ENCODE data around the gene C1orf232.

C1orf232 gene

DNA sequence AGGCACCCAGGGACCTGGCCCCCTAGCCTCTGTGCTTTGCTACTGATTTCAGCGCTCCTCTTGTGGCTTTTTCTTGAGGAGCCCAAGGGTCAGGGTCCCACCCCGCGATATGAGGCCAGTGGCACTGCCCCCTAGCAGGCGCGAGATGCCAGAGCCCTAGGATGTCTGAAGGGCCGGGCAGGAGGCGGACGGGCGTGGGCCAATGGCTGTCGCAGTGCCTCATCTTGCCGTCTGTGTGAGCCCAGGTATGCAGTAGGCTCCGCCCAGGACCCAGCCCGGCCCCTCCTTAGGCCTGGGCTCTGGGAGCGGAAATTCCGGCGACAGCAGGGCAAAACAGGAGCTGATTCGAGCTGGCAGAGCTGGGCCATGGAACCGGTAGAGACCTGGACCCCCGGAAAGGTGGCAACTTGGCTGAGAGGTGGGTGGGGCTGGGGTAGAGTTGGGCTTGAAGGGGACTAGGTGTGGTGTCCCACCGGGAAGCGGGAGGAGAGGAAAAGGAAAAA is 8.5 kb upstream of the C1orf232 start, which contains the start of gene CNKSR1:
TSS of gene CNKSR1 (plus strand) at position 310 of the 503 bp plus-strand sequence. CDS start at position 367, 57 bp downstream.
- H3K27ac ChIP-seq (ENCODE audit: low read length), result no peak within 1 kb of the TSS
- H3K9ac ChIP-seq (ENCODE audit: low read length in 2 of 2), result no peak within 1 kb of the TSS
- no peaks in the 10 kb centered on the region for H3K9me3 ChIP-seq (ENCODE audit: control insufficient read depth in 2 of 2, low read length in 2 of 2)
- no peaks in the 10 kb centered on the region for H3K36me3 ChIP-seq (ENCODE audit: control insufficient read depth in 2 of 2, insufficient read depth in 2 of 2, low read length in 2 of 2)
- H3K27me3 ChIP-seq (ENCODE audit: control insufficient read depth in 1 of 2, insufficient read depth in 2 of 2, low read length in 2 of 2), result no peaks in the 10 kb centered on the region
- no peaks in the 10 kb centered on the region for H3K4me1 ChIP-seq (ENCODE audit: control insufficient read depth, insufficient read depth, low read length)
- H3K4me3 ChIP-seq (ENCODE audit: low read length in 2 of 2), result no peak within 1 kb of the TSS

DNA sequence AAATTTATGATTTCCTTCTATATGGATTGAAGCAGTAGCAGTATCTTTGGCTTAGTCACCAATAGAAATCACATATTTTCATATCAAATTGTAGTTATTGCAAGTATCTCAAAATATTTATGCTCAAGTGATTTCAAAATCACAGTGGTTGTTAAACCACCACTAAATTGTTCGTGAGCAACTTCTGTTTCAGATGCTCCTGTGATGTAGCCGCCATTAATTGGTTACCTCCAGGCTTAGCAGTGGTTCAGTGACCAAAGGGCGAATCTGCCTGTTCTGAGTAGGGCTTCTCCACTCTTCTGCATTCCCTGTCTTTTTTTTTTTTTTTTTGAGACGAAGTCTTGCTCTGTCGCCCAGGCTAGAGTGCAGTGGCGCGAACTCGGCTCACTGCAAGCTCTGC is 6.6 kb upstream of the C1orf232 start:
- Histone ChIP-seq H3K9ac (ENCODE audit: low read length in 2 of 2) (no peak overlapping the region), H3K4me1 (ENCODE audit: control insufficient read depth, insufficient read depth, low read length) (peaks cover 11% of the 10 kb centered on the region), H3K4me3 (ENCODE audit: low read length in 2 of 2) (no peak overlapping the region), H3K27ac (ENCODE audit: low read length) (no peak overlapping the region), H3K27me3 (ENCODE audit: control insufficient read depth in 1 of 2, insufficient read depth in 2 of 2, low read length in 2 of 2) (no peaks in the 10 kb centered on the region), H3K36me3 (ENCODE audit: control insufficient read depth in 2 of 2, insufficient read depth in 2 of 2, low read length in 2 of 2) (peaks cover 0 to 2% of the 10 kb centered on the region in 2 donors), H3K9me3 (ENCODE audit: control insufficient read depth in 2 of 2, low read length in 2 of 2) (no peaks in the 10 kb centered on the region)

- Histone ChIP-seq H3K9ac (ENCODE audit: low read length in 2 of 2) (peak within 1 kb of the TSS; percentile 89 to 95), H3K4me3 (ENCODE audit: low read length in 2 of 2) (peak within 1 kb of the TSS; percentile 88 to 94), H3K4me1 (ENCODE audit: control insufficient read depth, insufficient read depth, low read length) (peaks cover 18% of the 10 kb centered on the region), H3K9me3 (ENCODE audit: control insufficient read depth in 2 of 2, low read length in 2 of 2) (no peaks in the 10 kb centered on the region), H3K36me3 (ENCODE audit: control insufficient read depth in 2 of 2, insufficient read depth in 2 of 2, low read length in 2 of 2) (peaks cover 0 to 2% of the 10 kb centered on the region in 2 donors), H3K27ac (ENCODE audit: low read length) (no peak within 1 kb of the TSS), H3K27me3 (ENCODE audit: control insufficient read depth in 1 of 2, insufficient read depth in 2 of 2, low read length in 2 of 2) (no peaks in the 10 kb centered on the region)
Measured at GRCh38 chr1:26171084-26172072, 2.6 kb upstream of the C1orf232 start, which contains the start of gene ZNF593OS. Gene ZNF593OS (minus strand): TSS chr1:26171832. CDS start chr1:26171661, 171 bp downstream.

GRCh38 chr1:26170472-26170821 is 1.7 kb upstream of the C1orf232 start:
- Histone ChIP-seq H3K9me3 (ENCODE audit: control insufficient read depth in 2 of 2, low read length in 2 of 2) (no peaks in the 10 kb centered on the region), H3K27ac (ENCODE audit: low read length) (peak overlapping the region; percentile 64), H3K9ac (ENCODE audit: low read length in 2 of 2) (peak overlapping the region; percentile 89 to 95), H3K4me3 (ENCODE audit: low read length in 2 of 2) (peak overlapping the region; percentile 88 to 94), H3K36me3 (ENCODE audit: control insufficient read depth in 2 of 2, insufficient read depth in 2 of 2, low read length in 2 of 2) (peaks cover 0 to 2% of the 10 kb centered on the region in 2 donors), H3K4me1 (ENCODE audit: control insufficient read depth, insufficient read depth, low read length) (peaks cover 18% of the 10 kb centered on the region), H3K27me3 (ENCODE audit: control insufficient read depth in 1 of 2, insufficient read depth in 2 of 2, low read length in 2 of 2) (no peaks in the 10 kb centered on the region)

- peak within 1 kb of the TSS; percentile 88 to 94 for H3K4me3 ChIP-seq (ENCODE audit: low read length in 2 of 2)
- H3K36me3 ChIP-seq (ENCODE audit: control insufficient read depth in 2 of 2, insufficient read depth in 2 of 2, low read length in 2 of 2), result peaks cover 0 to 2% of the 10 kb centered on the region in 2 donors
- no peaks in the 10 kb centered on the region for H3K9me3 ChIP-seq (ENCODE audit: control insufficient read depth in 2 of 2, low read length in 2 of 2)
- peak within 1 kb of the TSS; percentile 64 for H3K27ac ChIP-seq (ENCODE audit: low read length)
- peak within 1 kb of the TSS; percentile 89 to 95 for H3K9ac ChIP-seq (ENCODE audit: low read length in 2 of 2)
- peaks cover 18% of the 10 kb centered on the region for H3K4me1 ChIP-seq (ENCODE audit: control insufficient read depth, insufficient read depth, low read length)
- H3K27me3 ChIP-seq (ENCODE audit: control insufficient read depth in 1 of 2, insufficient read depth in 2 of 2, low read length in 2 of 2), result no peaks in the 10 kb centered on the region
Measured at GRCh38 chr1:26169669-26170471, 1.1 kb upstream of the C1orf232 start, which contains the start of gene ZNF593. Gene ZNF593 (plus strand): TSS chr1:26169908. CDS start chr1:26169984, 76 bp downstream.

GRCh38 chr1:26169198-26169554 is 413 bp upstream of the C1orf232 start:
- Histone ChIP-seq H3K9ac (ENCODE audit: low read length in 2 of 2) (peak overlapping the region; percentile 21 to 95), H3K27me3 (ENCODE audit: control insufficient read depth in 1 of 2, insufficient read depth in 2 of 2, low read length in 2 of 2) (no peaks in the 10 kb centered on the region), H3K27ac (ENCODE audit: low read length) (peak overlapping the region; percentile 64)

DNA sequence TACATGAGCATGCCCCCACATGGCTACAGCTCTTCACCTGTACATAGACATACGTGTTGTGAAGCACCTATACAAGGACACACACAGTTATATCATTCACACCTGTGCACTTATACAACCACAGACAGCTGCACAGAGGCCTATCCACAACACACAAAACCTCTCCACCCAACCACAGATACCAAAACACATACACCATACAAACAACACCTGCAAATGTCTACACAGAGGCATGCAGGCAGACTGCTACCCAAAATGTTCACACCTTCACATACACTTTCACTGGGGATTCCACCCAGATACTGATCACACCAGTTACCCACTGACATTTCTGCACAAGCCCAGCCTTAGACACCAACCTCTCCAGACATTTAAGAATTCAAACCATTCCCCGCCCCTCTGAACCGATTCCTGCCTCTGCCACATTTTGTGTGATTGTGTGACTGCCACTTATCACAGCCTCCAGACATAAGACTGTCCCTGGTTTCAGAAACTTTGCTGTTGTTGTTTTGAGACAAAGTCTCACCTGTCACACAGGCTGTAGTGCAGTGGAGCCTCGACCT is 2.0 kb downstream of the C1orf232 start:
- H3K9ac ChIP-seq (ENCODE audit: low read length in 2 of 2), result no peak overlapping the region
- no peak overlapping the region for H3K4me3 ChIP-seq (ENCODE audit: low read length in 2 of 2)
- peaks cover 29% of the 10 kb centered on the region for H3K4me1 ChIP-seq (ENCODE audit: control insufficient read depth, insufficient read depth, low read length)
- peaks cover 0 to 2% of the 10 kb centered on the region in 2 donors for H3K36me3 ChIP-seq (ENCODE audit: control insufficient read depth in 2 of 2, insufficient read depth in 2 of 2, low read length in 2 of 2)
- no peaks in the 10 kb centered on the region for H3K9me3 ChIP-seq (ENCODE audit: control insufficient read depth in 2 of 2, low read length in 2 of 2)
- no peaks in the 10 kb centered on the region for H3K27me3 ChIP-seq (ENCODE audit: control insufficient read depth in 1 of 2, insufficient read depth in 2 of 2, low read length in 2 of 2)
- no peak overlapping the region for H3K27ac ChIP-seq (ENCODE audit: low read length)

More at GRCh38 chr1:26169198-26169554, 413 bp upstream of the C1orf232 start:
- H3K4me3 ChIP-seq (ENCODE audit: low read length in 2 of 2), result peak overlapping the region; percentile 88 to 94
- peaks cover 23% of the 10 kb centered on the region for H3K4me1 ChIP-seq (ENCODE audit: control insufficient read depth, insufficient read depth, low read length)
- H3K36me3 ChIP-seq (ENCODE audit: control insufficient read depth in 2 of 2, insufficient read depth in 2 of 2, low read length in 2 of 2), result peaks cover 0 to 2% of the 10 kb centered on the region in 2 donors
- no peaks in the 10 kb centered on the region for H3K9me3 ChIP-seq (ENCODE audit: control insufficient read depth in 2 of 2, low read length in 2 of 2)

GRCh38 chr1:26164861-26165842 is 3.6 kb downstream of the C1orf232 start:
- H3K36me3 ChIP-seq (ENCODE audit: control insufficient read depth in 2 of 2, insufficient read depth in 2 of 2, low read length in 2 of 2), result no peaks in the 10 kb centered on the region
- no peaks in the 10 kb centered on the region for H3K9me3 ChIP-seq (ENCODE audit: control insufficient read depth in 2 of 2, low read length in 2 of 2)
- H3K27ac ChIP-seq (ENCODE audit: low read length), result no peak overlapping the region
- peak overlapping the region; percentile 55 to 66 for H3K9ac ChIP-seq (ENCODE audit: low read length in 2 of 2)
- H3K4me1 ChIP-seq (ENCODE audit: control insufficient read depth, insufficient read depth, low read length), result peaks cover 27% of the 10 kb centered on the region
- H3K27me3 ChIP-seq (ENCODE audit: control insufficient read depth in 1 of 2, insufficient read depth in 2 of 2, low read length in 2 of 2), result no peaks in the 10 kb centered on the region
- H3K4me3 ChIP-seq (ENCODE audit: low read length in 2 of 2), result no peak overlapping the region

- Histone ChIP-seq H3K4me3 (ENCODE audit: low read length in 2 of 2) (peak overlapping the region; percentile 46 to 69), H3K4me1 (ENCODE audit: control insufficient read depth, insufficient read depth, low read length) (peaks cover 22% of the 10 kb centered on the region), H3K27me3 (ENCODE audit: control insufficient read depth in 1 of 2, insufficient read depth in 2 of 2, low read length in 2 of 2) (peaks cover 0 to under 1% of the 10 kb centered on the region in 2 donors), H3K36me3 (ENCODE audit: control insufficient read depth in 2 of 2, insufficient read depth in 2 of 2, low read length in 2 of 2) (no peaks in the 10 kb centered on the region), H3K27ac (ENCODE audit: low read length) (peak overlapping the region; percentile 55), H3K9me3 (ENCODE audit: control insufficient read depth in 2 of 2, low read length in 2 of 2) (no peaks in the 10 kb centered on the region), H3K9ac (ENCODE audit: low read length in 2 of 2) (peak overlapping the region; percentile 55 to 66)
Measured at GRCh38 chr1:26164036-26164860, 4.5 kb downstream of the C1orf232 start.
